Measurements from ENCODE around the gene ADAMTS12.
A peak's percentile ranks its signal among the peaks of the same experiment; 100 is the strongest.

Gene ADAMTS12

GRCh38 chr5:33937707-33938506 is 46.1 kb upstream of the ADAMTS12 start:
- no peak for DNase-seq (ENCODE audit: low spot score)

GRCh38 chr5:33937017-33937706 is 45.4 kb upstream of the ADAMTS12 start:
- no peak for TF ChIP-seq CTCF (IDR thresholded peaks at IDR 0.05; ENCODE audit: extremely low read depth, missing control alignments)
- DNase-seq (ENCODE audit: low spot score), result no peak

More at GRCh38 chr5:33937707-33938506, 46.1 kb upstream of the ADAMTS12 start:
- no peak for TF ChIP-seq CTCF (IDR thresholded peaks at IDR 0.05; ENCODE audit: extremely low read depth, missing control alignments)

GRCh38 chr5:33936381-33937016 is 44.7 kb upstream of the ADAMTS12 start, which contains the start of gene RXFP3:
Gene RXFP3 (plus strand): TSS chr5:33936386. CDS start chr5:33936741, 355 bp downstream.
- no peak for TF ChIP-seq CTCF (IDR thresholded peaks at IDR 0.05; ENCODE audit: extremely low read depth, missing control alignments)
- peak; percentile 44 for DNase-seq (ENCODE audit: low spot score)

GRCh38 chr5:33936004-33936380 is 44.2 kb upstream of the ADAMTS12 start:
- TF ChIP-seq CTCF (IDR thresholded peaks at IDR 0.05; ENCODE audit: extremely low read depth, missing control alignments), result no peak
- peak; percentile 79 for DNase-seq (ENCODE audit: low spot score)

- DNase-seq (ENCODE audit: low spot score), result no peak
- TF ChIP-seq CTCF (IDR thresholded peaks at IDR 0.05; ENCODE audit: extremely low read depth, missing control alignments), result no peak
Observed at GRCh38 chr5:33934176-33934575, 42.4 kb upstream of the ADAMTS12 start.

GRCh38 chr5:33933723-33934169 is 42.0 kb upstream of the ADAMTS12 start:
- TF ChIP-seq CTCF (IDR thresholded peaks at IDR 0.05; ENCODE audit: extremely low read depth, missing control alignments), result no peak
- DNase-seq (ENCODE audit: low spot score), result peak; percentile 73

- DNase-seq (ENCODE audit: low spot score), result no peak
- no peak for TF ChIP-seq CTCF (IDR thresholded peaks at IDR 0.05; ENCODE audit: extremely low read depth, missing control alignments)
Observed at GRCh38 chr5:33931136-33931535, 39.3 kb upstream of the ADAMTS12 start.
